Esophagus squamous epithelium (tissue), 5 donors: Measurements from ENCODE around the gene CERS1. TPM values are rescaled to one million over a fixed set of nuclear protein-coding genes. Genes with fewer than 3 reads are reported as not detected.

Experiments used
- DNase-seq: peaks from one replicate; lab custom pipeline; 2025; lab: John Stamatoyannopoulos, UW
- H3K27ac ChIP-seq, 4 donors: fragments of 200-600 bp; sonication (generic); one replicate each; pipeline ENCODE4 v1.5.1; 2016 to 2019; ENCODE audit warnings: mild to moderate bottlenecking in 1 of 4
- H3K27me3 ChIP-seq, 4 donors: fragments of 200-600 bp; sonication (generic); 1 replicate in 3 of 4; 2 replicates in 1 of 4; pipeline versions ENCODE4 v1.5.1 to v1.6.0; 2017 to 2021; ENCODE audit warnings: antibody characterized with exemption in 1 of 4
- H3K36me3 ChIP-seq, 3 donors: fragments of 200-600 bp; sonication (generic); one replicate each; pipeline ENCODE4 v1.5.1; 2016 to 2019
- H3K4me1 ChIP-seq, 3 donors: fragments of 200-600 bp; sonication (generic); one replicate each; pipeline ENCODE4 v1.5.1; 2017 to 2019
- H3K4me3 ChIP-seq, 4 donors: fragments of 200-600 bp; sonication (generic); 1 replicate in 3 of 4; 2 replicates in 1 of 4; pipeline ENCODE4 v1.5.1; 2016 to 2019; ENCODE audit warnings: mild to moderate bottlenecking in 2 of 4, moderate library complexity in 1 of 4
- H3K9me3 ChIP-seq, 3 donors: fragments of 200-600 bp; sonication (generic); one replicate each; pipeline ENCODE4 v1.5.1; 2016 to 2019
- CTCF ChIP-seq, 6 experiments: fragments of 450-650 bp in 4 of 6; fragments of 200-600 bp in 2 of 6; sonication (generic) in 2 of 6; IDR thresholded peaks; one replicate each; pipeline ENCODE4 v1.5.1; 2016 to 2019; ENCODE audit warnings: antibody characterized with exemption in 6 of 6, mild to moderate bottlenecking in 4 of 6, moderate library complexity in 4 of 6
- POLR2A ChIP-seq, 4 donors: fragments of 450-650 bp; IDR thresholded peaks; one replicate each; pipeline ENCODE4 v1.6.1; 2017; ENCODE audit warnings: antibody characterized with exemption in 4 of 4, mild to moderate bottlenecking in 4 of 4, moderate library complexity in 3 of 4
- WGBS, 2 donors: methylation state at CpG; one replicate each; pipeline ENCODE4 v1.1.5; 2018; 5-methylcytosine and 5-hydroxymethylcytosine counted together
- intact Hi-C: fragments of 100-400 bp; cut with DNase I; formaldehyde crosslinking; loops from one replicate; pipeline ENCODE4 v1.15.0; 2022
- total RNA-seq, 4 donors: library from RNA; depleted of rRNA; stranded (reverse); fragments of >200 nt; gene quantifications; one replicate each; pipeline ENCODE4 v1.1.0, GENCODE V29; 2016
- donor health status: DM: yes; HTN: yes; CAD: no.

The CERS1 gene
- total RNA-seq, 4 donors from 2014 or later = 0.76 TPM; not detected in 3

GRCh38 chr19:18839465-18840287 is 56.3 kb downstream of the CERS1 start:
- H3K27ac ChIP-seq = no peak overlapping the region
- TF ChIP-seq CTCF (IDR thresholded peaks at IDR 0.05) = no peak
- no peak for TF ChIP-seq POLR2A (IDR thresholded peaks at IDR 0.05)
- 72 to 73% methylated on average over 8 to 11 of the region's 15 CpGs for WGBS, 2 donors

GRCh38 chr19:18834644-18834984 is 61.3 kb downstream of the CERS1 start:
- Histone ChIP-seq H3K4me3 (peak overlapping the region in 2 of 4 donors; percentile 92 to 93), H3K27ac (peak overlapping the region in 2 of 4 donors; percentile 83 to 94), H3K27me3 (no peaks in the 10 kb centered on the region), H3K36me3 (peaks cover 0 to 42% (median 0%) of the 10 kb centered on the region in 3 donors), H3K9me3 (no peaks in the 10 kb centered on the region), H3K4me1 (peaks cover 37 to 75% (median 38%) of the 10 kb centered on the region in 3 donors)
- TF ChIP-seq CTCF (IDR thresholded peaks at IDR 0.05) (no peak), POLR2A (IDR thresholded peaks at IDR 0.05) (no peak)
- WGBS, 2 donors = 50 to 57% methylated on average over 4 of the region's 4 CpGs
- DNase-seq = no peak
- intact Hi-C loops = no loop called here

More at GRCh38 chr19:18839465-18840287, 56.3 kb downstream of the CERS1 start:
- intact Hi-C loops = no loop called here
- DNase-seq = no peak
- no peaks in the 10 kb centered on the region for H3K9me3 ChIP-seq
- H3K4me3 ChIP-seq = no peak overlapping the region
- no peaks in the 10 kb centered on the region for H3K27me3 ChIP-seq
- peaks cover 0 to 43% (median 0%) of the 10 kb centered on the region in 3 donors for H3K36me3 ChIP-seq
- H3K4me1 ChIP-seq = peaks cover 29 to 100% (median 58%) of the 10 kb centered on the region in 3 donors

GRCh38 chr19:18833849-18834643 is 61.9 kb downstream of the CERS1 start:
- Histone ChIP-seq H3K4me1 (peaks cover 31 to 69% (median 32%) of the 10 kb centered on the region in 3 donors), H3K27me3 (no peaks in the 10 kb centered on the region), H3K9me3 (no peaks in the 10 kb centered on the region), H3K27ac (peak overlapping the region; percentile 83 to 96 (median 94)), H3K4me3 (peak overlapping the region; percentile 59 to 95 (median 92)), H3K36me3 (peaks cover 0 to 36% (median 0%) of the 10 kb centered on the region in 3 donors)
- intact Hi-C loops = no loop called here
- 3 to 13% methylated on average over 17 of the region's 18 CpGs for WGBS, 2 donors
- DNase-seq = no peak
- TF ChIP-seq POLR2A (IDR thresholded peaks at IDR 0.05) (no peak), CTCF (IDR thresholded peaks at IDR 0.05) (no peak)

- DNase-seq = no peak
- peaks cover 0 to 31% (median 0%) of the 10 kb centered on the region in 3 donors for H3K36me3 ChIP-seq
- H3K4me1 ChIP-seq = peaks cover 22 to 60% (median 30%) of the 10 kb centered on the region in 3 donors
- H3K9me3 ChIP-seq = no peaks in the 10 kb centered on the region
- intact Hi-C loops = no loop called here
- H3K27ac ChIP-seq = peak overlapping the region; percentile 83 to 96 (median 94)
- H3K4me3 ChIP-seq = peak overlapping the region; percentile 59 to 95 (median 92)
- 2 to 5% methylated on average over 6 to 7 of the region's 9 CpGs for WGBS, 2 donors
- no peak for TF ChIP-seq POLR2A (IDR thresholded peaks at IDR 0.05)
- no peak for TF ChIP-seq CTCF (IDR thresholded peaks at IDR 0.05)
- H3K27me3 ChIP-seq = no peaks in the 10 kb centered on the region
These were observed 62.8 kb downstream of the CERS1 start for GRCh38 chr19:18833141-18833476.
